ENCODE results near the gene TICAM1. TPM values are rescaled to one million over a fixed set of nuclear protein-coding genes. Genes with fewer than 3 reads are reported as not detected.

Gene TICAM1
- total RNA-seq, 4 donors from 2014 or later, result 9.6 to 28.7 (median 16.8) TPM

DNA sequence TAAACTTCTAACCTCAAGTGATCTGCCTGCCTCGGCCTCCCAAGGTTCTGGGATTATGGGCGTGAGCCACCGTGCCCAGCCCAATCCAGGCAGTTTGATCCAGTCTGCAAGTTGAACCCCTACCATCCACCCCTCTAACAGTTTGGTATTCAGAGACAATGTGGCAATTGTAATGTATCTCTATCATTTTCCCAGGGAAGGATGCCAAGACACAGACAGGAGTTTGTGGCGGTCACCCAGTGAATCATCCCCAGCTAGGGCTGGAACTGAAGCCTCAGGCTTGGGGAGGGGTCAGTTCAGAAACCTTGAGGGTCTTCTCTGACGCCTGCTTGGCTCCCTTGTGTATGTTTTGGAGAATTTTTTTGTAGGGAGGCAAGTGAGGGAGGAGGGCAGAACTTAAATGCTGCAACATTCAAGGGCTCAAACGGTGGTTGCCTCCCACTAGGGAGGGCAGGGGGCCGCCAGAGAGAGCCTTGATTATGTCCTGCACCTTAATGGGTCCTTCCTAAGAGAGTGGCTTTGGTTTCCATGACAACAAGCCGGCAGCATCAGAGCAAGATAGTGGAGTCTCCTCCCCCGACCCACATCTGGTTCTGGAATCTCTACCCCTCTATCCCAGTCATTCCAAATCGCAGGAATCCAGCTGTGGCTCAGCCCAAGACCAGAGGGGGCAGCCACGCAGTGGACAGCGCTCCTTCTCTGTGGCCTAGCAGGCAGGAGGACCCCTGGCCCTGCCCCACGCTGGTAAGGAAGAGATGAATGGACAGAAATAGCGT is 54.9 kb downstream of the TICAM1 start:
- no peaks in the 10 kb centered on the region for H3K36me3 ChIP-seq
- intact Hi-C loops (cut with DNase I), result no loop called here
- no peak overlapping the region for H3K4me3 ChIP-seq
- 32 to 43% methylated on average over 9 to 10 of the region's 14 CpGs for WGBS, 2 donors
- peaks cover 0 to 7% (median 0%) of the 10 kb centered on the region in 3 donors for H3K4me1 ChIP-seq
- DNase-seq, result no peak
- no peak overlapping the region for H3K27ac ChIP-seq
- peaks cover 0 to 60% (median 0%) of the 10 kb centered on the region in 4 donors for H3K27me3 ChIP-seq
- TF ChIP-seq, protein P1, sequence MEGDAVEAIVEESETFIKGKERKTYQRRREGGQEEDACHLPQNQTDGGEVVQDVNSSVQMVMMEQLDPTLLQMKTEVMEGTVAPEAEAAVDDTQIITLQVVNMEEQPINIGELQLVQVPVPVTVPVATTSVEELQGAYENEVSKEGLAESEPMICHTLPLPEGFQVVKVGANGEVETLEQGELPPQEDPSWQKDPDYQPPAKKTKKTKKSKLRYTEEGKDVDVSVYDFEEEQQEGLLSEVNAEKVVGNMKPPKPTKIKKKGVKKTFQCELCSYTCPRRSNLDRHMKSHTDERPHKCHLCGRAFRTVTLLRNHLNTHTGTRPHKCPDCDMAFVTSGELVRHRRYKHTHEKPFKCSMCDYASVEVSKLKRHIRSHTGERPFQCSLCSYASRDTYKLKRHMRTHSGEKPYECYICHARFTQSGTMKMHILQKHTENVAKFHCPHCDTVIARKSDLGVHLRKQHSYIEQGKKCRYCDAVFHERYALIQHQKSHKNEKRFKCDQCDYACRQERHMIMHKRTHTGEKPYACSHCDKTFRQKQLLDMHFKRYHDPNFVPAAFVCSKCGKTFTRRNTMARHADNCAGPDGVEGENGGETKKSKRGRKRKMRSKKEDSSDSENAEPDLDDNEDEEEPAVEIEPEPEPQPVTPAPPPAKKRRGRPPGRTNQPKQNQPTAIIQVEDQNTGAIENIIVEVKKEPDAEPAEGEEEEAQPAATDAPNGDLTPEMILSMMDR (IDR thresholded peaks at IDR 0.05), result no peak
- no peak for TF ChIP-seq POLR2A (IDR thresholded peaks at IDR 0.05)
- peaks cover 0 to 5% (median 0%) of the 10 kb centered on the region in 3 donors for H3K9me3 ChIP-seq

- Histone ChIP-seq H3K4me3 (no peak overlapping the region), H3K4me1 (peaks cover 0 to 7% (median 0%) of the 10 kb centered on the region in 3 donors), H3K27me3 (peaks cover 0 to 60% (median 0%) of the 10 kb centered on the region in 4 donors), H3K9me3 (peaks cover 0 to 1% (median 0%) of the 10 kb centered on the region in 3 donors), H3K27ac (no peak overlapping the region), H3K36me3 (no peaks in the 10 kb centered on the region)
- intact Hi-C loops (cut with DNase I), result no loop called here
- whole genome bisulfite sequencing, 2 donors, result 45 to 57% methylated on average over 2 to 5 of the region's 5 CpGs
- no peak for DNase-seq
- TF ChIP-seq, protein P1 (IDR thresholded peaks at IDR 0.05), result no peak
- TF ChIP-seq POLR2A (IDR thresholded peaks at IDR 0.05), result no peak
Observed at GRCh38 chr19:4775627-4776152, 55.8 kb downstream of the TICAM1 start.

DNA sequence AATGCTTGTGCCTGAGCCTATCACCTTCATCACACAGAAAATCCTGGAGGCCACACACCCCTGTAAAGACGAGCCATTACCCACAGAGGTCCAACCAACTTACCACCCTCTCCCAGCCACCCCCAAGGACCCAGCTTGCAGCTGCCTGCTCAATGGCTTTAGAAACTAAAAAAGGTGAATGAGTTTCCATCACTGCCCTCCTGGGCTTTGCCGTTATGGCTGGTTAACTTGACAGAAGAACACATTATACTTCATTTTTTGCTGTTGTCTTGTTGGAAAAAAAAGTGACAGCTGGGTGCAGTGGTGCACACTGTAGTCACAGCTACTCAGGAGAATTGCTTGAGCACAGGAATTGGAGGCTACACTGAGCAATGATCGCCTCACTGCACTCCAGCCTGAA is 57.4 kb downstream of the TICAM1 start:
- TF ChIP-seq, protein P1 (IDR thresholded peaks at IDR 0.05), result no peak
- no peak for TF ChIP-seq POLR2A (IDR thresholded peaks at IDR 0.05)
- no peak overlapping the region for H3K4me3 ChIP-seq
- intact Hi-C loops (cut with DNase I), result no loop called here
- no peaks in the 10 kb centered on the region for H3K36me3 ChIP-seq
- H3K9me3 ChIP-seq, result no peaks in the 10 kb centered on the region
- H3K27me3 ChIP-seq, result peaks cover 0 to 54% (median 0%) of the 10 kb centered on the region in 4 donors
- WGBS, 2 donors, result 60 to 63% methylated on average over 3 of the region's 3 CpGs
- no peak overlapping the region for H3K27ac ChIP-seq
- no peak for DNase-seq
- peaks cover 0 to 7% (median 0%) of the 10 kb centered on the region in 3 donors for H3K4me1 ChIP-seq

DNA sequence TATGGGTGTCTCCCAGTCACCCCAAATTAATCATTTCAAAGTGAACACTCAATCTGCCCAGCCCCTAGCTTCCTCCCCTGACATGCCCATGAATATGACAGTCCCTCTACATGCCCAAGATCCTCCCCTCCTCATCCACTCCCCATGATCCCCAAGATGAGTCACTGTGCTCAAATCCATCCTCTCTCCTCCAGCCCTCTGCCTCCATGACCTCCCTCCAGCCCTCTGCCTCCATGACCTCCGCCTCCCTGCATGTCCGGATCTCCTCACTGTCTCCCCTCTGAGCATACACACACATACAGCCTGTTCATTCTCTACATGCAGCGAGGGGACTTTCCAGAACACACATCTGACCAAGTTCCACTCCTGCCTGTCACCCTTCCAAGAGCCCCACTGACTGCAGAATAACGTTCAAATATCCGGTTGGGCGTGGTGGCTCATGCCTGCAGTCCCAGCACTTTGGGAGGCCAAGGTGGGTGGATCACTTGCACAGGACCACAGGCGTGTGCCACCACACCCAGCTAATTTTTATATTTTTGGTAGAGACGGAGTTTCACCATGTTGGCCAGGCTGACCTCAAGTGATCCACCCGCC is 58.4 kb downstream of the TICAM1 start:
- H3K4me1 ChIP-seq, result peaks cover 0 to 7% (median 0%) of the 10 kb centered on the region in 3 donors
- 46 to 56% methylated on average over 8 to 9 of the region's 9 CpGs for WGBS, 2 donors
- TF ChIP-seq POLR2A (IDR thresholded peaks at IDR 0.05), result no peak
- TF ChIP-seq, protein P1 (IDR thresholded peaks at IDR 0.05), result no peak
- intact Hi-C loops (cut with DNase I), result no loop called here
- H3K9me3 ChIP-seq, result no peaks in the 10 kb centered on the region
- H3K4me3 ChIP-seq, result no peak overlapping the region
- no peak overlapping the region for H3K27ac ChIP-seq
- H3K36me3 ChIP-seq, result no peaks in the 10 kb centered on the region
- no peak for DNase-seq
- peaks cover 0 to 54% (median 0%) of the 10 kb centered on the region in 4 donors for H3K27me3 ChIP-seq

GRCh38 chr19:4772566-4772965 is 58.9 kb downstream of the TICAM1 start:
- peaks cover 0 to 7% (median 0%) of the 10 kb centered on the region in 3 donors for H3K4me1 ChIP-seq
- H3K27me3 ChIP-seq, result peaks cover 0 to 51% (median 0%) of the 10 kb centered on the region in 4 donors
- TF ChIP-seq, protein P1 (IDR thresholded peaks at IDR 0.05), result no peak
- no peak for TF ChIP-seq POLR2A (IDR thresholded peaks at IDR 0.05)
- intact Hi-C loops (cut with DNase I), result no loop called here
- no peak for DNase-seq
- H3K27ac ChIP-seq, result no peak overlapping the region
- 31 to 37% methylated on average over 1 to 2 of the region's 2 CpGs for WGBS, 2 donors
- H3K9me3 ChIP-seq, result no peaks in the 10 kb centered on the region
- H3K36me3 ChIP-seq, result no peaks in the 10 kb centered on the region
- no peak overlapping the region for H3K4me3 ChIP-seq

All from esophagus squamous epithelium (tissue), 5 donors.